GM12891 (cell line): ENCODE results near the gene PCCB.

Source experiments
- PAX5 ChIP-seq: IDR thresholded peaks from 2 replicates; pipeline ENCODE4 v1.6.1; 2011; ENCODE audit warnings: low read length, moderate library complexity, mild to moderate bottlenecking; ENCODE audit not compliant: insufficient read depth, severe bottlenecking
- POLR2A ChIP-seq: IDR thresholded peaks from 2 replicates; pipeline ENCODE4 v1.6.1; 2011; ENCODE audit warnings: low read depth, low read length, control low read depth
- POLR2AphosphoS5 ChIP-seq: IDR thresholded peaks from 2 replicates; pipeline ENCODE4 v1.6.1; 2011; ENCODE audit warnings: low read depth, low read length, control low read depth
- POU2F2 ChIP-seq: IDR thresholded peaks from 2 replicates; pipeline ENCODE4 v1.6.1; 2011; ENCODE audit warnings: low read depth, mild to moderate bottlenecking, control low read depth, low read length, moderate library complexity
- SPI1 ChIP-seq: IDR thresholded peaks from 2 replicates; pipeline ENCODE4 v1.6.1; 2011; ENCODE audit warnings: low read depth, low read length, control low read depth
- TAF1 ChIP-seq: IDR thresholded peaks from 2 replicates; pipeline ENCODE4 v1.6.1; 2011; ENCODE audit warnings: low read depth, low read length, control low read depth

- TF ChIP-seq POLR2A: no peak
- TF ChIP-seq POLR2AphosphoS5: no peak
- TF ChIP-seq POU2F2: no peak
- no peak for TF ChIP-seq TAF1
- TF ChIP-seq SPI1: no peak
- no peak for TF ChIP-seq PAX5
These were observed 93.9 kb downstream of the PCCB start for GRCh38 chr3:136343873-136344555.
